ELF-1 (cell line): ENCODE measurements around the gene LPP.
"Not testable (repeated sequence)": the region's sequence is repeated elsewhere in the genome, so short reads cannot be mapped to it uniquely, and the experiment has no call there.

Experiments
- DNase-seq: peaks from one replicate; pipeline ENCODE4 v3.0.0-alpha.2; 2016; ENCODE audit warnings: low read depth, low spot score

LPP gene

GRCh38 chr3:188431553-188431952, 277.6 kb downstream of the LPP start:
- no peak for DNase-seq

GRCh38 chr3:188432802-188433520, 279.0 kb downstream of the LPP start:
- DNase-seq: no peak

GRCh38 chr3:188433521-188434150, 279.7 kb downstream of the LPP start:
- no peak for DNase-seq

GRCh38 chr3:188434594-188434993, 280.6 kb downstream of the LPP start:
- no peak for DNase-seq

- DNase-seq: no peak
Measured at GRCh38 chr3:188435266-188435665, 281.3 kb downstream of the LPP start.

DNA sequence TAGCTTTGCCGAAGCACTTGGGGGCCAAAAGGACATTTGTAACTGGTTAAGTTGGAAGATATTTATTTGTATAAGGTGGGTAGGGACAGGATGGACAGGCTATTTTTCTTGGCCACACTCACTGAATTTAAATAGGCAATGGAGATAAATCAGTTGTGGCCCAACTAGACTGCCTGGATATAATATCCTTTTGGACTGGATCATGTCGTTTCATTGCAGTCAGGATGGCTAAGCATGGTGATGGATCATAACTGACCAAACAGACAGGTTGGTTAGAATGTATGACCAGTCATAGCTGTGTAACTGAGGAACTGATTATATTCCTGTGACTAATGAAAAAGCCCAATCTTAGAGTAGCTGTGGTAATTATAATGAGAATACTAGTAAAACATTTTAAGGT, 284.0 kb downstream of the LPP start:
- no peak for DNase-seq

DNA sequence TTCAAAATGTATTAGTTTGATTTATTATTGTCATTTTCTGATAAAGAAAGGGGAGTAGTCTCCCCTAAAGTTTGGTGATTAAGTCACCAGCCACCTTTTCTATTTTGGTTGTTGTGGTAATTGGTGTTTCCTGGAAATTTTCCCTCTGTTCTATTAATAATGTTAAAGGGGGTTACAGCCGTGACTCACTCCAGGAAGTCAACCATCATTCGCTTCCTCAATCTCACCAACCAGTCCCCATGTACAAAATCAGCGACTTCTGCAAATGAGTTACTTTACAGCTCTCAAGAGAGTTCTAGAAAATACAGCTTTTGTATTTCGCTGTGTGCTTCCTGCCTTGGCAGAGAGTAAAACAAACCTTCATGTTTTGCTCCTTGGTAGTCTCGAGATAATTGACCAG, 285.1 kb downstream of the LPP start:
- no peak for DNase-seq

DNA sequence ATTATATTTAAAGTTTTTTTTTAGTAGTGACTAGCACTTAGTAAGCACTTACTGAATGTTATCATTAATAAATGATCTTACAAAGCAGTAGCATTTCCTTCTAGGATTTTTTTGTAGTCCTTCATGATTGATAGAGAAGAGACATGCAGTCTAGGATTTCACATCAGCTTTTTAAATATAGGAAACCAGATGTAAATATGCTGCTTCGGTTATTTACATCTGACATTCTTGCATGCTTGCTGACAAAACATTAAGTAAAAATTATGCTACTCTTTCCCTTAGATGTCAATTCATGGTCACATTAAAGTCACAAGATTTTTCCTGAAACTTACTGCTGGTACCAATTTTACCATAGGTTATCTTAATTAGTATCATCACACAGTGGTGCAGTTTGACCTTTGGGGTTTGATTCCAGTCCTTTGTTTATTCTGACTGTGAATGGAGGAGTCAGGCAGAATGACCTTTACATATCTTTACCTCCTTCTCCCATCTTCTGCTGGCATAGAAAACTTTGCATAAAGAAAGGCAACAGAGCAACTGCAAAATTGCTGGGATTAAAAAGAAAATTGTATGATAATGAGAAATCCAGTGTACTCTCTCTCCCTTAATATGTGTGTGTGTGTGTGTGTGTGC, 286.5 kb downstream of the LPP start:
- no peak for DNase-seq

DNA sequence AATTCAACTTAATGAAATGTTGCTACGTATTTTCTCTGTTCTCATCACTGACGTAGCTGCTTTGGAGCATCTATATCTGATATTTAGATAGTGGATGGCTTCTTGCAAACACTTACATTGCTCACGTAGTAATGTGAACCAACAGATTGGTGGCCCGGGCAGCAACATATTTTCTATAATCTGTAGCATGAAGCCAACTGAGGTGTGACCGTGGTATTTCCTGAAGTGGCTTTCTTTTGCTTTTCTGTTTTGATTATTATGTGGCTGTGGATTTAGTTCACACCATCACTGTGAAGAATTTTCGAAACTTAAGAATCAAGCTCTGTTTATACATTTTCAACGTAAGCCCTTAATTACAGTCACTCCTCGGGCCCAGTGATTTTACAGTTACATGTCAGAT, 288.5 kb downstream of the LPP start:
- no peak for DNase-seq

DNA sequence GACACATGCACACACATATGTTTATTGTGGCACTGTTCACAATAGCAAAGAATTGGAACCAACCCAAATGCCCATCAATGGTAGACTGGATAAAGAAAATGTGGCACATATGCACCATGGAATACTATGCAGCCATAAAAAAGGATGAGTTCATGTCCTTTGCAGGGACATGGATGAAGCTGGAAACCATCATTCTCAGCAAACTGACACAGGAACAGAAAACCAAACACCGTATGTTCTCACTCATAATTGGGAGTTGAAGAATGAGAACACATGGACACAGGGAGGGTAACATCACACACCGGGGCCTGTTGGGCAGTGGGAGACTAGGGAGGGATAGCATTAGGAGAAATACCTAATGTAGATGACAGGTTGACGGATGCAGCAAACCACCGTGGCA, 291.2 kb downstream of the LPP start:
- DNase-seq: not testable (repeated sequence)

DNA sequence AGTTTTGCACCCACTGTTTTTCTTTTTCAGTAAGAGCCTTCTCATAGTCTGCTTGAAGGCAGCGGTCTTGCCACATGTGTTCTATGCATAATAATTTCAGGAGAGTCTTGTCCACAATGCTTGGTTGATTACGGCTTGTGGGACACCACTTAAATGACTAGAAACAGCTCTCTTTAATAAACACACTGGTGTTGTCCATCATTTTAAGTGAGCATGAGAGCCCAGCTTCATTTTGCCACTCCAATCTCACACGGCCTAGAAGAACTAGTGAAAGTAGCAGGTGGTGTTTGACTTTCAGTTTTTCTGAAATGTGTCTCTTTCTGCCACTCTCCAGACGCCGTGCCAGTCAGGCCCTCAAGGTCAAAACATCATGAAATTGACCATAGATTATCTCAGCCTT, 292.1 kb downstream of the LPP start:
- DNase-seq: no peak

DNA sequence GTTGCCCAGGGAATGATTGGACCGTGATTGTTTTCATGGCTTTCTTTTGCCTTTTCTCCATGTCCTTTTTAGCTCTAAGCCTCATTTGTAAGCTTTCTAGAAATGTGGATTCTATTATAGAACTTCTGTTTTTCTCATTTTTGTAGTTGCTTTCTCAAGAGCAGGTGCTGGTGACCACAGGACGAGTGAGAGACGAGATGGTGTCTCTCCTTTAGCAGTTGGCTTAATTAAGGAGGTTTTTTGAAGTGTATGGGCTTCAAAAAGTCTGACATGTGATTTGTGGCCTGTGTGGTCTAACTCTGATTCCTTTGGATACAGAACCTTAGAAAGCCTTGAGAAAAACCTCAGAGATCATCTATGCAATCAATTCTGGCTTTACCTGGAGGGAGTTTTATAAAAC, 292.8 kb downstream of the LPP start:
- no peak for DNase-seq

DNA sequence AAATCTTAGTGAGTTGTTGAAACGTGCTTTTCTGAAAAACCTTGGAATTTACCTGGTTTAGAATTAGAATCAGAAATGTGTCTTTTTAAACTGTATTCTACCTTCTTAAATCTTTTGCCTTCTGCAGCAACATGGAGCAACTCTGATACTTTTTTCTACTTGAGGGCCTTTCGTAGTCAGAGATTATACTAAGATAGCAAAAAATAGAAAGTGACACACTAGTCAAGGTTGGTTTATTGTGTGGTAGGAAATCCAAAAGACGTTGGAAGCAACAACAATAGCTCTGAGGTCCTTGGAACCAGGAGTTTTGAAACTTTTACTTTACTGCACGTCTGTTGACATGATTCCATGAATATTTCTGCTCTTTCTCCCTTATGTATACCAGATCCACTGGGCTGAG, 294.9 kb downstream of the LPP start:
- DNase-seq: no peak

GRCh38 chr3:188449421-188449820, 295.5 kb downstream of the LPP start:
- no peak for DNase-seq

DNA sequence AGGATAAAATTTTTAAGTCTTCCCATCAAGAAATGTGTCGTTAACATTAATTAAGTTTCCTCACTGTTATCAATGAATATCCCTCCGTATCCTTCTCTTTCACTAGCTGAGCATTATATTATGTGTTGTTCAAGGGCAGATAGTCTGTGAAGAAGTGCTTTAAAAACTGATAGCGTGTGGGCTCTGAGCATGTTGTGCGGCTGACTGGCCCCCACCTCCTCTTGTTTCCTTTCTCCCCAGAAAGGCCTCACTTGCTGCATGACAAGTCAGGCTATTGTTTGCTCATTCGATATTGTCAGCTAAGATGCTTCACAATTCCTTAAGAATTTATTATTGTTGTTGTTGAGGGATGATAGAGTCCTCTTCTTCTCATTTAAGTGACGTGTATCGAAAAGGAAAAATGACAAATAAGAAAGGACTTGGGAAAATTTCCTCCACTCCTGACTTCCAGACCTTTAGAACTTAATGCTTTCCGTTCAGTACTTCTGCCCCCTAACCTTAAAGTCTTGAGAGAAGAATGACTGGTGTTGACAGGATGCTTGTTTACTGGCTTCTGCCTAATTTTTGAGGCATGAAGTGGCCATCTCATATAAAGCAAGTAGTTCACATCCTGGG, 298.3 kb downstream of the LPP start:
- DNase-seq: no peak

- no peak for DNase-seq
Measured at GRCh38 chr3:188453431-188454384, 299.8 kb downstream of the LPP start.

GRCh38 chr3:188455748-188456147, 301.8 kb downstream of the LPP start:
- no peak for DNase-seq

GRCh38 chr3:188458756-188459155, 304.8 kb downstream of the LPP start:
- DNase-seq: no peak

DNA sequence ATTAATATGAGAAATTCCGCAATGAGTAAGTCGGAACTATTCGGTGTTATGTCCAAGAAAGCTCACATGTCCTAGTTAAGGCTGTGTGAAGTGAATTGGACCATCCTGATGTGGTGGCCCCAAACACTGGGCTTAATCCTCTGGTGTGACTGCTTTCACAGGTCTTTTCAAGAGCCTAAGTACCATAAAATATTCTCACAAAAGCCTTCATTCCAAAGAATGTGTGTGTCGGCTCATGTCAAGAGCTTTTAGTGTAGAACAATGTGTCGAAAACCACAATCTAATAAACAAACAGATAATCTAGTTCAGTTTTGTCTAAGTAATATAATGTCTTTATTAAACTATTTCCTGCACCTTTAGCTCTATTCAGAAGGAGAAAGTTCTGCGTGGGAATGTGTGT, 311.4 kb downstream of the LPP start:
- no peak for DNase-seq

DNA sequence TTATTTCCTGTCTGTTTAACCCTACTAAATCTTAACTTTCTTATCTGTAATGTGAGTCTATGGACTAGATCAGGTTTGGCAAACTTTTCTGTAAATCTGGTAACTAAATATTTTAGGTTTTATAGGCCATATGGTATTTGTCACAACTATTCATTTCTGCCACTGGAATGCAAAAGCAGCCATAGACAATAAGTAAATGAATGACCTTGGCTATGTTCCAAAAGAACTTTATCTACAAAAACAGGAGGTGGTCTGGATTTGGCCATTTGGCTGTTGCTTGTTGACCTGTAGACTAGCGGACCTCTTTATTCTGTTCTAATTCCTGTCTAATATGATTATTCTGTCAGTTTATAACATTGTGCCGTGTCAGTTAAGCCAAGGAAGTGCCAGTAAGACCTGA, 314.2 kb downstream of the LPP start:
- DNase-seq: no peak

GRCh38 chr3:188468662-188469061, 314.7 kb downstream of the LPP start:
- DNase-seq: no peak
